ENCODE data around the gene TIFAB. TPM values are rescaled to one million over a fixed set of nuclear protein-coding genes. Genes with fewer than 3 reads are reported as not detected.

The TIFAB gene
- total and polyA plus RNA-seq, 2 experiments from 2014 or later = not detected

GRCh38 chr5:135448791-135449507, 3.2 kb downstream of the TIFAB start:
- Histone ChIP-seq H3K36me3 (ENCODE audit: insufficient read depth) (no peaks in the 10 kb centered on the region), H3K27ac (ENCODE audit: low read depth) (no peak overlapping the region), H2AFZ (no peak overlapping the region), H3F3A (replicated peaks; ENCODE audit: low read depth) (no peaks in the 10 kb centered on the region), H4K20me1 (replicated peaks; ENCODE audit: insufficient read depth) (no peaks in the 10 kb centered on the region), H3K4me3 (no peak overlapping the region), H3K27me3 (ENCODE audit: insufficient read depth) (no peaks in the 10 kb centered on the region), H3K4me2 (no peak overlapping the region), H3K4me1 (ENCODE audit: insufficient read depth) (no peaks in the 10 kb centered on the region), H3K9me2 (ENCODE audit: insufficient read depth) (no peaks in the 10 kb centered on the region), H3K79me2 (replicated peaks; ENCODE audit: insufficient read depth) (no peaks in the 10 kb centered on the region)
- H3K27ac Mint-ChIP-seq = no peak overlapping the region
- no peaks in the 10 kb centered on the region for H3K36me3 Mint-ChIP-seq (ENCODE audit: low read depth)
- 0 out of 3 replicates have a peak, but pooled peaks cover 3% of the 10 kb centered on the region for H3K9me3 Mint-ChIP-seq
- H3K27me3 Mint-ChIP-seq (ENCODE audit: insufficient read depth, low read depth, poor library complexity) = peaks cover 8% of the 10 kb centered on the region
- DNase-seq (ENCODE audit: low spot score) (no peak), ATAC-seq (no peak)
- no peak for TF ChIP-seq JUNB (IDR thresholded peaks at IDR 0.05; ENCODE audit: unreplicated experiment)
- H3K4me1 Mint-ChIP-seq = peaks cover 10% of the 10 kb centered on the region; the same call in 2 of the 3 replicates
- H3K4me3 Mint-ChIP-seq = no peak overlapping the region

GRCh38 chr5:135448071-135448739, 3.9 kb downstream of the TIFAB start:
- Mint-ChIP-seq H3K27ac (no peak overlapping the region), H3K36me3 (ENCODE audit: low read depth) (no peaks in the 10 kb centered on the region), H3K27me3 (ENCODE audit: insufficient read depth, low read depth, poor library complexity) (peaks cover 8% of the 10 kb centered on the region), H3K9me3 (0 out of 3 replicates have a peak, but pooled peaks cover 3% of the 10 kb centered on the region), H3K4me1 (peaks cover 12% of the 10 kb centered on the region; the same call in 2 of the 3 replicates), H3K4me3 (no peak overlapping the region)
- no peak for TF ChIP-seq JUNB (IDR thresholded peaks at IDR 0.05; ENCODE audit: unreplicated experiment)
- no peak for TF ChIP-seq POLR2AphosphoS5 (IDR thresholded peaks at IDR 0.05; ENCODE audit: low read depth)
- no peak for TF ChIP-seq CTCF (conservative IDR thresholded peaks at IDR 0.05; ENCODE audit: low read depth in 2 of 2)
- TF ChIP-seq EZH2 (IDR thresholded peaks at IDR 0.05; ENCODE audit: low read depth, unreplicated experiment) = no peak
- no peak overlapping the region for H3K27ac ChIP-seq (ENCODE audit: low read depth)
- DNase-seq (ENCODE audit: low spot score) = peak; percentile 21
- no peaks in the 10 kb centered on the region for H3F3A ChIP-seq (replicated peaks; ENCODE audit: low read depth)
- H3K79me2 ChIP-seq (replicated peaks; ENCODE audit: insufficient read depth) = no peaks in the 10 kb centered on the region
- H3K4me3 ChIP-seq = no peak overlapping the region
- no peak overlapping the region for H2AFZ ChIP-seq
- no peaks in the 10 kb centered on the region for H3K27me3 ChIP-seq (ENCODE audit: insufficient read depth)
- H3K9me2 ChIP-seq (ENCODE audit: insufficient read depth) = no peaks in the 10 kb centered on the region
- H3K4me2 ChIP-seq = no peak overlapping the region
- H3K4me1 ChIP-seq (ENCODE audit: insufficient read depth) = no peaks in the 10 kb centered on the region
- peak; percentile 32; the same call in 1 of the 3 replicates for ATAC-seq
- H3K36me3 ChIP-seq (ENCODE audit: insufficient read depth) = no peaks in the 10 kb centered on the region
- no peaks in the 10 kb centered on the region for H4K20me1 ChIP-seq (replicated peaks; ENCODE audit: insufficient read depth)

GRCh38 chr5:135447298-135447929, 4.7 kb downstream of the TIFAB start, which contains the start of gene DCANP1:
Gene DCANP1 (minus strand): TSS chr5:135447348. CDS start chr5:135447108, 240 bp downstream.
- DNase-seq (ENCODE audit: low spot score) = no peak
- no peaks in the 10 kb centered on the region for H4K20me1 ChIP-seq (replicated peaks; ENCODE audit: insufficient read depth)
- H3F3A ChIP-seq (replicated peaks; ENCODE audit: low read depth) = no peaks in the 10 kb centered on the region
- Mint-ChIP-seq H3K27me3 (ENCODE audit: insufficient read depth, low read depth, poor library complexity) (peaks cover 11% of the 10 kb centered on the region), H3K9me3 (0 out of 3 replicates have a peak, but pooled peaks cover 3% of the 10 kb centered on the region), H3K4me1 (peaks cover 15% of the 10 kb centered on the region; the same call in 2 of the 3 replicates), H3K27ac (no peak within 1 kb of the TSS), H3K4me3 (no peak within 1 kb of the TSS), H3K36me3 (ENCODE audit: low read depth) (no peaks in the 10 kb centered on the region)
- H3K4me3 ChIP-seq = no peak within 1 kb of the TSS
- H3K79me2 ChIP-seq (replicated peaks; ENCODE audit: insufficient read depth) = no peaks in the 10 kb centered on the region
- no peak within 1 kb of the TSS for H2AFZ ChIP-seq
- H3K4me1 ChIP-seq (ENCODE audit: insufficient read depth) = no peaks in the 10 kb centered on the region
- no peak within 1 kb of the TSS for H3K27ac ChIP-seq (ENCODE audit: low read depth)
- no peak within 1 kb of the TSS for H3K4me2 ChIP-seq
- no peaks in the 10 kb centered on the region for H3K9me2 ChIP-seq (ENCODE audit: insufficient read depth)
- no peaks in the 10 kb centered on the region for H3K36me3 ChIP-seq (ENCODE audit: insufficient read depth)
- ATAC-seq = no peak
- no peaks in the 10 kb centered on the region for H3K27me3 ChIP-seq (ENCODE audit: insufficient read depth)
- TF ChIP-seq CREB1 (CRISPR knock-in tag; IDR thresholded peaks at IDR 0.05; ENCODE audit: low read depth) (no peak), ZNF114 (CRISPR knock-in tag; IDR thresholded peaks at IDR 0.05) (no peak), EZH2 (IDR thresholded peaks at IDR 0.05; ENCODE audit: low read depth, unreplicated experiment) (no peak)

Data from GM23338 (cell line).